ENCODE data around the gene TM2D3.

Gene TM2D3

GRCh38 chr15:101599091-101599490 lies 53.1 kb downstream of the TM2D3 start:
- DNase-seq, result no peak

- no peak for DNase-seq
These were observed 54.7 kb downstream of the TM2D3 start for GRCh38 chr15:101597360-101597928.

DNA sequence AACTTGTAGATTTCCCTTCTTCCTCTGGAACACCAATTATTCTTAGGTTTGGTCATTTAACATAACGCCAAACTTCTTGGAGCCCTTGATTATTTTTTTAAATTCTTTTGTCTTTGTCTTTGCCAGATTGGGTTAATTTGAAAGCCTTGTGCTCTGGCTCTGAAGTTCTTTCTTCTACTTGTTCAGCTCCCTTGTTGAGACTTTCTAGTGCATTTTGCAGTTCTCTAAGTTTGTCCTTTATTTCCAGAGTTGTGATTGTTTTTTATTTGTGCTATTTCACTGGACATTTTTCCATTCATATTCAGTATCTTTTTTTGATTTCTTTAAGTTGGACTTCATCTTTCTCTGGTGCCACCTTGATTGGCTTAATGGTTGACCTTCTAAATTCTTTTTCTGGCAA lies 55.5 kb downstream of the TM2D3 start:
- no peak for DNase-seq

Measured in suppressor macrophage treated with lipopolysaccharide for 1 hour (primary cell).